A549 treated with dexamethasone at 1 μM for 4 hours (cell line): ENCODE measurements around the gene SMOC1. TPM values are rescaled to one million over a fixed set of nuclear protein-coding genes. Genes with fewer than 3 reads are reported as not detected.

Source experiments
- total RNA-seq: library from RNA; stranded (reverse); fragments of 200-300 nt; extraction: Qiagen RNA extraction; gene quantifications from 5 replicates; pipeline ENCODE4 v1.2.3, GENCODE V29; 2022

SMOC1 gene, protein sequence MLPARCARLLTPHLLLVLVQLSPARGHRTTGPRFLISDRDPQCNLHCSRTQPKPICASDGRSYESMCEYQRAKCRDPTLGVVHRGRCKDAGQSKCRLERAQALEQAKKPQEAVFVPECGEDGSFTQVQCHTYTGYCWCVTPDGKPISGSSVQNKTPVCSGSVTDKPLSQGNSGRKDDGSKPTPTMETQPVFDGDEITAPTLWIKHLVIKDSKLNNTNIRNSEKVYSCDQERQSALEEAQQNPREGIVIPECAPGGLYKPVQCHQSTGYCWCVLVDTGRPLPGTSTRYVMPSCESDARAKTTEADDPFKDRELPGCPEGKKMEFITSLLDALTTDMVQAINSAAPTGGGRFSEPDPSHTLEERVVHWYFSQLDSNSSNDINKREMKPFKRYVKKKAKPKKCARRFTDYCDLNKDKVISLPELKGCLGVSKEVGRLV
- total RNA-seq = 16.6 to 23.1 TPM (median 18.1 TPM) in 5 replicates

DNA sequence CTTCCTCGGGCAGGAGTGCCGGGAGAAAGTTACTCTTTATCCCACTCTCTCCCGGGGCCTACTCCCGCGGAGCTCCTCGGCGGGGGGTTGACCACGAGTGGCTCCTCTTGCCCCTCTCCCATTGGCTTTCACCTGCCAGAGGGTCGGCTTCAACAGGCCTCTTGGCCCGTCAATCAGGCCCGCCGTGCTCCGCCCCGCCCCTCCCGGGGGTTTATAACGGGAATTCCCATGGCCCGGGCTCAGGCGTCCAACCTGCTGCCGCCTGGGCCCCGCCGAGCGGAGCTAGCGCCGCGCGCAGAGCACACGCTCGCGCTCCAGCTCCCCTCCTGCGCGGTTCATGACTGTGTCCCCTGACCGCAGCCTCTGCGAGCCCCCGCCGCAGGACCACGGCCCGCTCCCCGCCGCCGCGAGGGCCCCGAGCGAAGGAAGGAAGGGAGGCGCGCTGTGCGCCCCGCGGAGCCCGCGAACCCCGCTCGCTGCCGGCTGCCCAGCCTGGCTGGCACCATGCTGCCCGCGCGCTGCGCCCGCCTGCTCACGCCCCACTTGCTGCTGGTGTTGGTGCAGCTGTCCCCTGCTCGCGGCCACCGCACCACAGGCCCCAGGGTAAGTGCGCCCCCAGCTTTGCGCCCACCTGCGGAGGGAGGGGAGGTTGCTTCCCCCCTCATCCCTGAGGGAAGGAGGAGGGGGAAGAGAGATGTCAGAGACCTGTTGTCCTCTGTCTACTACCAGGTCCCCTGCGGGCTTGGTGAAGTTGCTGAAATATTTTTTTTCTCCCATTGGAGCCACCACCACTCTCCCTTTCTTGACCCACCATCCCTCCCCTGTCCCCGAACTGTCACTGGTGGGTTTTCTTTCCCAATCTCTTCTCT, at the start of gene SMOC1:
Gene SMOC1 (plus strand): TSS at position 242 of the 869 bp plus-strand sequence. CDS start 263 bp downstream, at position 505.

Other genes starting within 250 kb of the SMOC1 start
- gene SRSF5, start 112.3 kb upstream of the SMOC1 start, total RNA-seq = 232 to 379 TPM (median 294 TPM) in 5 replicates
- 0.06 TPM in 1 of 5 replicates, not detected in the others for gene SLC10A1, start 82.2 kb upstream of the SMOC1 start, total RNA-seq